ENCODE measurements around the gene PDE10A.

GRCh38 chr6:165586706-165587105, 76.3 kb downstream of the PDE10A start:
- TF ChIP-seq, protein P1, sequence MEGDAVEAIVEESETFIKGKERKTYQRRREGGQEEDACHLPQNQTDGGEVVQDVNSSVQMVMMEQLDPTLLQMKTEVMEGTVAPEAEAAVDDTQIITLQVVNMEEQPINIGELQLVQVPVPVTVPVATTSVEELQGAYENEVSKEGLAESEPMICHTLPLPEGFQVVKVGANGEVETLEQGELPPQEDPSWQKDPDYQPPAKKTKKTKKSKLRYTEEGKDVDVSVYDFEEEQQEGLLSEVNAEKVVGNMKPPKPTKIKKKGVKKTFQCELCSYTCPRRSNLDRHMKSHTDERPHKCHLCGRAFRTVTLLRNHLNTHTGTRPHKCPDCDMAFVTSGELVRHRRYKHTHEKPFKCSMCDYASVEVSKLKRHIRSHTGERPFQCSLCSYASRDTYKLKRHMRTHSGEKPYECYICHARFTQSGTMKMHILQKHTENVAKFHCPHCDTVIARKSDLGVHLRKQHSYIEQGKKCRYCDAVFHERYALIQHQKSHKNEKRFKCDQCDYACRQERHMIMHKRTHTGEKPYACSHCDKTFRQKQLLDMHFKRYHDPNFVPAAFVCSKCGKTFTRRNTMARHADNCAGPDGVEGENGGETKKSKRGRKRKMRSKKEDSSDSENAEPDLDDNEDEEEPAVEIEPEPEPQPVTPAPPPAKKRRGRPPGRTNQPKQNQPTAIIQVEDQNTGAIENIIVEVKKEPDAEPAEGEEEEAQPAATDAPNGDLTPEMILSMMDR (IDR thresholded peaks at IDR 0.05): no peak
- TF ChIP-seq POLR2A (IDR thresholded peaks at IDR 0.05) (no peak), POLR2AphosphoS5 (IDR thresholded peaks at IDR 0.05) (no peak)
